C4-2B (cell line): ENCODE results near the gene GABPB1.
"Not testable (repeated sequence)": the region's sequence is repeated elsewhere in the genome, so short reads cannot be mapped to it uniquely, and the experiment has no call there.

ENCODE experiments used
- H3K27ac ChIP-seq: fragments of 450-650 bp; 2 replicates; pipeline ENCODE4 v1.5.1; 2017
- CTCF ChIP-seq: fragments of 450-650 bp; conservative IDR thresholded peaks from 2 replicates; pipeline ENCODE4 v1.5.1; 2017; ENCODE audit warnings: mild to moderate bottlenecking
- ZFX ChIP-seq: fragments of 450-650 bp; IDR thresholded peaks from 2 replicates; pipeline ENCODE4 v1.6.1; 2017

The GABPB1 gene

GRCh38 chr15:50377867-50378751, 23.1 kb upstream of the GABPB1 start:
- no peak overlapping the region for H3K27ac ChIP-seq

GRCh38 chr15:50369564-50369963, 14.6 kb upstream of the GABPB1 start:
- H3K27ac ChIP-seq, result not testable (repeated sequence)

More at GRCh38 chr15:50377867-50378751, 23.1 kb upstream of the GABPB1 start:
- TF ChIP-seq ZFX (no peak), CTCF (no peak)

GRCh38 chr15:50365971-50366370, 11.0 kb upstream of the GABPB1 start:
- TF ChIP-seq ZFX, result no peak
- TF ChIP-seq CTCF, result no peak
- H3K27ac ChIP-seq, result no peak overlapping the region

- no peak for TF ChIP-seq CTCF
- TF ChIP-seq ZFX, result no peak
- no peak overlapping the region for H3K27ac ChIP-seq
Measured at GRCh38 chr15:50365570-50365969, 10.6 kb upstream of the GABPB1 start.

GRCh38 chr15:50363612-50364011, 8.6 kb upstream of the GABPB1 start:
- TF ChIP-seq ZFX (no peak), CTCF (no peak)
- H3K27ac ChIP-seq, result no peak overlapping the region

- TF ChIP-seq ZFX (no peak), CTCF (no peak)
- H3K27ac ChIP-seq, result no peak overlapping the region
Measured at GRCh38 chr15:50361756-50362155, 6.8 kb upstream of the GABPB1 start.

GRCh38 chr15:50358845-50359244, 3.8 kb upstream of the GABPB1 start:
- no peak for TF ChIP-seq ZFX
- peak; percentile 57 for TF ChIP-seq CTCF
- H3K27ac ChIP-seq, result no peak overlapping the region

GRCh38 chr15:50355980-50356379, 982 bp upstream of the GABPB1 start:
- TF ChIP-seq ZFX (no peak), CTCF (no peak)
- H3K27ac ChIP-seq, result peak overlapping the region; percentile 99
